ENCODE data around the gene DCC.

DCC gene

DNA sequence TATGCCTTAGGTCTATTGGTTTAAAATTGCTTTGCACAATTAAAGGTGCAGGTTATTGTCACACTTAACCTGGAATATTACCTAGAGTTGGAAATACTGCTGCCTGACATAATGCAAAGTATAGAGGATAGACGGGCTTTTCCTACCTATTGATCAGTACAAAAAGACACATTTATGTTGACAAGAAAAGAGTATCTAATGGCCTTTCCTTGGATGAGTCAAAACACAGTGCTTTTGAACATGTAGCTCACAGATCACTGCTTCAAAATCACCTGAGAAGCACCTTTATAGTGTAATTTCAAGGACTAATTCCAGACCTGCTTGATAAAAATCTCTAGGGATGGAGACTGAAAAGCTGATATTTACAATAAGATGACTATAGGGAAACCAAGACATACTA lies 262.8 kb downstream of the DCC start:
- no peak overlapping the region for H3K27ac ChIP-seq (ENCODE audit: low read depth in 2 of 2, low read length in 2 of 2)
- no peaks in the 10 kb centered on the region for H3K9me3 ChIP-seq (ENCODE audit: control insufficient read depth in 2 of 2, low read length in 2 of 2)
- no peak overlapping the region for H3K4me3 ChIP-seq (ENCODE audit: low read length in 2 of 2)
- no peaks in the 10 kb centered on the region for H3K27me3 ChIP-seq (ENCODE audit: control insufficient read depth in 2 of 2, insufficient read depth in 2 of 2, low read length in 2 of 2)
- no peaks in the 10 kb centered on the region for H3K36me3 ChIP-seq (ENCODE audit: control insufficient read depth in 2 of 2, insufficient read depth in 2 of 2, low read length in 2 of 2)
- H3K9ac ChIP-seq (ENCODE audit: low read depth in 1 of 2, low read length in 2 of 2) = no peak overlapping the region
- H3K4me1 ChIP-seq (ENCODE audit: control insufficient read depth in 2 of 2, insufficient read depth in 2 of 2, low read length in 2 of 2) = no peaks in the 10 kb centered on the region

DNA sequence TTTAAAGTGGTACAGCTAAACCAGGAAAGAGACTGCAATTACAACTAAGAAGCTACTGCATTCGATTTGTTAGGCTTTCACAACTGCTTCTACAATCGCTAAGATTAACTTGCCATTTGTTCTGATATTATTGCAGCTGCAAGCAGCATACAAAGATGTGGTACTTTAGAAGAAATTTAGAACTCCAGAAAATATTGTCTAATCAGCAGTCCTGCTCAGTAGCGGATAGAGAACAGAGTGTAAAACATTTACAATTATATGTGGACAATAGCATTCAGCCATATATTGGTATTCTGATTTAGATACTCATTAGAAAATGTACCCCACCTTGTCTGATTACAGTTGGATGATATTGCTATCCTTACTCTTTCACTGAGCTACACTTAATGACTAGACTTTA lies 265.3 kb downstream of the DCC start:
- Histone ChIP-seq H3K9me3 (ENCODE audit: control insufficient read depth in 2 of 2, low read length in 2 of 2) (no peaks in the 10 kb centered on the region), H3K4me3 (ENCODE audit: low read length in 2 of 2) (no peak overlapping the region), H3K27me3 (ENCODE audit: control insufficient read depth in 2 of 2, insufficient read depth in 2 of 2, low read length in 2 of 2) (no peaks in the 10 kb centered on the region), H3K9ac (ENCODE audit: low read depth in 1 of 2, low read length in 2 of 2) (no peak overlapping the region), H3K4me1 (ENCODE audit: control insufficient read depth in 2 of 2, insufficient read depth in 2 of 2, low read length in 2 of 2) (no peaks in the 10 kb centered on the region), H3K36me3 (ENCODE audit: control insufficient read depth in 2 of 2, insufficient read depth in 2 of 2, low read length in 2 of 2) (no peaks in the 10 kb centered on the region), H3K27ac (ENCODE audit: low read depth in 2 of 2, low read length in 2 of 2) (no peak overlapping the region)

DNA sequence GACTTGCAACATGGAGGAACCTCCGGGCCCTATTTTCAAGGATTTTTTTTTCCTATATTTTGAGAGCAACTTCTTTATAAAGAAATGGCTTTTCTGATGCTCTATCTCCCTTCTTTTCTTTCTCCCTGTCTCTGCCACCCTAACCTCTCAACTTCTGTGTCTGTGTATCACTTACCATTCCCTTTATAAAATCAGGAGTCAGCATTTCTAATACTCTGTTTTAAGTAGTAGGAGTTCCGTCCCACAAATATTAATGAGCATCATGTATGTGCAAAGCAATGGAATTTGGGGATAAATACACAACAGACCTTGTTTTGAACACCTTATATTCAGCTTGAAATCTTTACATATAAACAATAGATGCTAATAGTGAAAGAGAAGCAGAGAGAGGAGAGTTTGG lies 268.0 kb downstream of the DCC start:
- Histone ChIP-seq H3K27me3 (ENCODE audit: control insufficient read depth in 2 of 2, insufficient read depth in 2 of 2, low read length in 2 of 2) (no peaks in the 10 kb centered on the region), H3K9me3 (ENCODE audit: control insufficient read depth in 2 of 2, low read length in 2 of 2) (no peaks in the 10 kb centered on the region), H3K9ac (ENCODE audit: low read depth in 1 of 2, low read length in 2 of 2) (no peak overlapping the region), H3K36me3 (ENCODE audit: control insufficient read depth in 2 of 2, insufficient read depth in 2 of 2, low read length in 2 of 2) (no peaks in the 10 kb centered on the region), H3K4me3 (ENCODE audit: low read length in 2 of 2) (no peak overlapping the region), H3K4me1 (ENCODE audit: control insufficient read depth in 2 of 2, insufficient read depth in 2 of 2, low read length in 2 of 2) (no peaks in the 10 kb centered on the region), H3K27ac (ENCODE audit: low read depth in 2 of 2, low read length in 2 of 2) (no peak overlapping the region)

DNA sequence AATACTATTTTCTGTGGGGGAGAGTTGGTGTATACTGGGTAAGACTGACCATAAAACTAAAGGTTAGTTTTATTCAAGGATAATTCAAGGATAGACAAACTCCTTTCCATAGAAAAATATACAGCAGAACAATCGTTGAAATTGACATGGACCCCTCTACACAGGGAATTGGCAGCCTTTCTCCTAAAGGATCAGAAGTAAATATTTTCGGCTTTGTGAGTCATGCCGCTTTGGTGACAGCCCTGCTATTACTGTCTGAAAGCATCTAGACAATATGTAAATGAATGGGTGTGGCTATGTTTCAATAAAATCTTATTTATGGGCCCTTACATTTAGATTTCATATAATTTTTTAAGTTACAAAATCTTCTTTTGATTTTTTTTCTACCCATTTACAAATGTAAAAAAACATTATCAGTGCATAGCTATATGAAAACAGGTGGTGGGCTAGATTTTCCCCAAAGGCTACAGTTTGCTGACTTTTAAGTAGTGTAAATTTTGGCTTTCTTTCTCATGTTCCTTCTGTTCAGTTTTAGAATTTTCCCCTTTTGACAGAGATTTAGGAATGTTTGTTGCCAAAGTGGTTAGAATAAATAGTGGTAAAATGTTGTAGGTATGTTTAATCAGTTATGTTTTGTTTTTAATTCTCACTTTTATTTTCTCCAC lies 270.6 kb downstream of the DCC start:
- Histone ChIP-seq H3K36me3 (ENCODE audit: control insufficient read depth in 2 of 2, insufficient read depth in 2 of 2, low read length in 2 of 2) (no peaks in the 10 kb centered on the region), H3K9ac (ENCODE audit: low read depth in 1 of 2, low read length in 2 of 2) (no peak overlapping the region), H3K27ac (ENCODE audit: low read depth in 2 of 2, low read length in 2 of 2) (no peak overlapping the region), H3K4me1 (ENCODE audit: control insufficient read depth in 2 of 2, insufficient read depth in 2 of 2, low read length in 2 of 2) (no peaks in the 10 kb centered on the region), H3K27me3 (ENCODE audit: control insufficient read depth in 2 of 2, insufficient read depth in 2 of 2, low read length in 2 of 2) (no peaks in the 10 kb centered on the region), H3K9me3 (ENCODE audit: control insufficient read depth in 2 of 2, low read length in 2 of 2) (no peaks in the 10 kb centered on the region), H3K4me3 (ENCODE audit: low read length in 2 of 2) (no peak overlapping the region)

DNA sequence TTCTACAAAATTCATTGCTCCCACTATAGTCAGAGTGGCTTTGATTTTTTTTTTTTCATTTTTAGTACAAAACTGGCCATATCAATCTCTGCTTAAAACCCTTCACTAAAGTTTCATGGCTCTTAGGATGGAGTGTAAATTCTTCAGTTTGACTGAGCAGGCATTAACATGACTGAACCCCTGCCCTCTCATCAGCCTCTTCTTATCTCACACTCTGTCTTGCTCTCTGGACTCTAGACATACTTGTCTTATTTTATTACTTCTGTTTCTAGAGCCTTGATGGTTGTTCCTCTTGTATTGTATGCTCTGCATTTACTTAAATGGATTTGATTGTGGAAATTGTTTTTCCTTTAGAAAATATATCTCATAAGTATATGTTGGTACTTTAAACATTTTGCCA lies 272.4 kb downstream of the DCC start:
- Histone ChIP-seq H3K4me3 (ENCODE audit: low read length in 2 of 2) (no peak overlapping the region), H3K9me3 (ENCODE audit: control insufficient read depth in 2 of 2, low read length in 2 of 2) (no peaks in the 10 kb centered on the region), H3K36me3 (ENCODE audit: control insufficient read depth in 2 of 2, insufficient read depth in 2 of 2, low read length in 2 of 2) (no peaks in the 10 kb centered on the region), H3K27ac (ENCODE audit: low read depth in 2 of 2, low read length in 2 of 2) (no peak overlapping the region), H3K4me1 (ENCODE audit: control insufficient read depth in 2 of 2, insufficient read depth in 2 of 2, low read length in 2 of 2) (no peaks in the 10 kb centered on the region), H3K9ac (ENCODE audit: low read depth in 1 of 2, low read length in 2 of 2) (no peak overlapping the region), H3K27me3 (ENCODE audit: control insufficient read depth in 2 of 2, insufficient read depth in 2 of 2, low read length in 2 of 2) (no peaks in the 10 kb centered on the region)

DNA sequence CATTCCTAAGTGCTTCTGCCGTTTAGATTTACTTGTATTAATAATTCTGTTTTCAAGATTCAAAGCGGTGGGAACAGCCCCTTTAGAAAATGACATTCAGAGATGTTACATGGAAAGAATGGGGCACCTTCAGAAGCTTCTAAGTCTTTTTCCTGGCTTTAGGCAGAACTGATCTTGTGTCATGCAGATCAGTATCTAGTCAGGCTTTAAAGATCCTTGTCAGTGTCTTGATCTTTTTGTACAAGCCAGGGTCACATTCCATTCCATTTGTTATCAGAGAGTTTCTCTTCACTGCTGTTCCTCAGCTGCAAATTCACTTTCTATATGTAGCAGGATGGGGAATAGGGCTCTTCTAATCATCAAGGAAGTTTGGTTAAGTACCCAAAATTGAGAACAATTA lies 275.3 kb downstream of the DCC start:
- Histone ChIP-seq H3K36me3 (ENCODE audit: control insufficient read depth in 2 of 2, insufficient read depth in 2 of 2, low read length in 2 of 2) (no peaks in the 10 kb centered on the region), H3K4me3 (ENCODE audit: low read length in 2 of 2) (no peak overlapping the region), H3K27me3 (ENCODE audit: control insufficient read depth in 2 of 2, insufficient read depth in 2 of 2, low read length in 2 of 2) (no peaks in the 10 kb centered on the region), H3K4me1 (ENCODE audit: control insufficient read depth in 2 of 2, insufficient read depth in 2 of 2, low read length in 2 of 2) (no peaks in the 10 kb centered on the region), H3K9me3 (ENCODE audit: control insufficient read depth in 2 of 2, low read length in 2 of 2) (no peaks in the 10 kb centered on the region), H3K27ac (ENCODE audit: low read depth in 2 of 2, low read length in 2 of 2) (no peak overlapping the region), H3K9ac (ENCODE audit: low read depth in 1 of 2, low read length in 2 of 2) (no peak overlapping the region)

DNA sequence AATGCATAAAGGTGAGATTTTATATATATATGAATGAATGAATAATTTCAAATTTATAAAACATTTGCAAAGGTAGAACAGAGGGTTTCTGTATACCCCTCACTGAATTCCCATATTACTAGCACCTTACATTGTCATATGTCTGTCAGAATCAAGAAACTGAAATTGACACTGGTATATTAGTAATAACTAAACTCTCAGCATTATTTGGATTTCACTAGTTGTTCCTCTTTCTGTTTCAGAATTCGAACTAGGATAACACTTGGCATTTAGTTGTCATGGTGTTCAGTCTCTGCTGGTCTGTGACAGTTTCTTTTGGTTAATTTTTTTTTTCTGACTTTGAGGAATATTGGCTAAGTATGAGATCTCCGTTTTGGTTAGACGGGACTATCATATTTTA lies 275.9 kb downstream of the DCC start:
- no peak overlapping the region for H3K4me3 ChIP-seq (ENCODE audit: low read length in 2 of 2)
- no peaks in the 10 kb centered on the region for H3K4me1 ChIP-seq (ENCODE audit: control insufficient read depth in 2 of 2, insufficient read depth in 2 of 2, low read length in 2 of 2)
- no peaks in the 10 kb centered on the region for H3K9me3 ChIP-seq (ENCODE audit: control insufficient read depth in 2 of 2, low read length in 2 of 2)
- H3K27ac ChIP-seq (ENCODE audit: low read depth in 2 of 2, low read length in 2 of 2) = no peak overlapping the region
- H3K9ac ChIP-seq (ENCODE audit: low read depth in 1 of 2, low read length in 2 of 2) = no peak overlapping the region
- no peaks in the 10 kb centered on the region for H3K36me3 ChIP-seq (ENCODE audit: control insufficient read depth in 2 of 2, insufficient read depth in 2 of 2, low read length in 2 of 2)
- H3K27me3 ChIP-seq (ENCODE audit: control insufficient read depth in 2 of 2, insufficient read depth in 2 of 2, low read length in 2 of 2) = no peaks in the 10 kb centered on the region

DNA sequence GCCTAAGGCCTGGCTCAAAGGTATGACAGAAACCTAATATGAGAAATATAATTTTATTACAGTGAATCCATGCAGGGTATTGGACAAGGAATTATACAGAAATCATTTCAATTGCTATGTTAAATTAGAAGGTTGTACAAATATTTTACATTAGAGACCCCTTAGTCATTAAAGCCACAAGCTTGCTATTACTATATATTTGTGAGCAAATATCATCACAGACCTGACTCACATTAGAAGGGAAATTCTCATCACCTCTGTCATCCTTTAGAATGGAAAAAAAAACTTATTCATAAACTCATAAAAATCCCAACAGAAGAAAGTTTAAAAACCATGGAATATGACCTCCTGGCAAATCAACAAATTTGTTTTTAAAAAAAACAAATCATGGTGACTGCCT lies 277.9 kb downstream of the DCC start:
- Histone ChIP-seq H3K9me3 (ENCODE audit: control insufficient read depth in 2 of 2, low read length in 2 of 2) (no peaks in the 10 kb centered on the region), H3K27me3 (ENCODE audit: control insufficient read depth in 2 of 2, insufficient read depth in 2 of 2, low read length in 2 of 2) (no peaks in the 10 kb centered on the region), H3K27ac (ENCODE audit: low read depth in 2 of 2, low read length in 2 of 2) (no peak overlapping the region), H3K9ac (ENCODE audit: low read depth in 1 of 2, low read length in 2 of 2) (no peak overlapping the region), H3K36me3 (ENCODE audit: control insufficient read depth in 2 of 2, insufficient read depth in 2 of 2, low read length in 2 of 2) (no peaks in the 10 kb centered on the region), H3K4me3 (ENCODE audit: low read length in 2 of 2) (no peak overlapping the region), H3K4me1 (ENCODE audit: control insufficient read depth in 2 of 2, insufficient read depth in 2 of 2, low read length in 2 of 2) (no peaks in the 10 kb centered on the region)

DNA sequence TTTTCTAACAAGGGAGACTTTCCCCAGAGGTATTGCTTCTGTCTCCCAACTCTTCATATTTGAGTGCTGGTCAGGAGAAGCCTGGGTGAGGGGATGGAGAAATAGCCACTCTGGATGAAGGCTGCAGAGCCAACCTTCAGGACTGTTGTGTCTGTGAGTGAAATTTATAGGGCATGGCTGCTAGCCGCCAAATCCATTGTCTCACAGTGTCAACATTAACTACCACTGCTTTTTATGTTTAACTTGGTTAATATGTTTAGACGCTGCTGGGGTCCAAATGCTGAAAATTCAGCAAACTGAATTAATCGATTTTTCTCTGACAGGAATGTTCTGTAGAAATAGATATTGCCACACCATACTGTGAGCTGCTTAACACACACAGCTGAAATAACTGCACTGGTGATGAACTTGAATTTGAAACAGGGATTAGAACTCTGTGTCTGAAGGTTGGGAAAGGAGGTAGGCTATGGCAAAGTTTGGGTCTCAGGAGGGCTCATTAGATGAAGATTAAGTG lies 281.0 kb downstream of the DCC start:
- no peaks in the 10 kb centered on the region for H3K4me1 ChIP-seq (ENCODE audit: control insufficient read depth in 2 of 2, insufficient read depth in 2 of 2, low read length in 2 of 2)
- no peaks in the 10 kb centered on the region for H3K36me3 ChIP-seq (ENCODE audit: control insufficient read depth in 2 of 2, insufficient read depth in 2 of 2, low read length in 2 of 2)
- no peak overlapping the region for H3K4me3 ChIP-seq (ENCODE audit: low read length in 2 of 2)
- no peaks in the 10 kb centered on the region for H3K27me3 ChIP-seq (ENCODE audit: control insufficient read depth in 2 of 2, insufficient read depth in 2 of 2, low read length in 2 of 2)
- H3K9me3 ChIP-seq (ENCODE audit: control insufficient read depth in 2 of 2, low read length in 2 of 2) = no peaks in the 10 kb centered on the region
- H3K9ac ChIP-seq (ENCODE audit: low read depth in 1 of 2, low read length in 2 of 2) = no peak overlapping the region
- no peak overlapping the region for H3K27ac ChIP-seq (ENCODE audit: low read depth in 2 of 2, low read length in 2 of 2)

DNA sequence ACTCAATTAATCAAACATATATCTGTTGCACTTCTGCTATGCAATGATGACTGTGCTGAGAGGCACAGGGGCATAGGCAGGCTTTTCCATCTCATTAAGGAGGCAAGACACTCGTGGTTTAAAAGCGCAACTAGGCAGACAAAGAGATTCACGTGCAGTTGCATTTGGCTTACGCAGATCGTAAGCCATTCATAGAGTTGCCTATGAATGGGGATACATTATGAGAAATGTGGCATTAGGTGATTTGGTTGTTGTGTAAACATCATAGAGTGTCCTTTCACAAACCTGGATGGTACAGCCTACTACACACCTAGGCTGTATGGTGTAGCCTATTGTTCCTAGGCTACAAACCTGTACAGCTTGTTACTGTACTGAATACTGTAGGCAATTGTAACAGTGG lies 284.7 kb downstream of the DCC start:
- no peaks in the 10 kb centered on the region for H3K27me3 ChIP-seq (ENCODE audit: control insufficient read depth in 2 of 2, insufficient read depth in 2 of 2, low read length in 2 of 2)
- H3K9ac ChIP-seq (ENCODE audit: low read depth in 1 of 2, low read length in 2 of 2) = no peak overlapping the region
- no peaks in the 10 kb centered on the region for H3K36me3 ChIP-seq (ENCODE audit: control insufficient read depth in 2 of 2, insufficient read depth in 2 of 2, low read length in 2 of 2)
- no peak overlapping the region for H3K27ac ChIP-seq (ENCODE audit: low read depth in 2 of 2, low read length in 2 of 2)
- no peak overlapping the region for H3K4me3 ChIP-seq (ENCODE audit: low read length in 2 of 2)
- no peaks in the 10 kb centered on the region for H3K4me1 ChIP-seq (ENCODE audit: control insufficient read depth in 2 of 2, insufficient read depth in 2 of 2, low read length in 2 of 2)
- H3K9me3 ChIP-seq (ENCODE audit: control insufficient read depth in 2 of 2, low read length in 2 of 2) = no peaks in the 10 kb centered on the region

DNA sequence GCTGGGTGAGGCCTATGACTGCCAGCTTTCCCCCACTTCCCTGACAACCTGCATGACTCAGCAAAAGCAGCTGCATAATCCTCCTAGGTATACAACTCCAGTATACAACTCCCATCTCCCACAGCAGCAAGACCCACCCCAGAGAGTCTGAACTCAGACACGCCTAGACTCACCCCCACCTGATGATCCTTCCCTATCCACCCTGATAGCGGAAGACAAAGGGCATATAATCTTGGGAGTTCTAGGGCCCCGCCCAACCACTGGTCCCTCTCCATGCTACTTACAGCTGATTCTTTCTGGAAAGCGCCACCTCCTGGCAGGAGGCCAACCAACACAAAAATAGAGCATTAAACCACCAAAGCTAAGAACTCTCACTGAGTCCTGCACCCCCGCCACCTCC lies 296.5 kb downstream of the DCC start:
- Histone ChIP-seq H3K9ac (ENCODE audit: low read depth in 1 of 2, low read length in 2 of 2) (no peak overlapping the region), H3K27me3 (ENCODE audit: control insufficient read depth in 2 of 2, insufficient read depth in 2 of 2, low read length in 2 of 2) (no peaks in the 10 kb centered on the region), H3K4me1 (ENCODE audit: control insufficient read depth in 2 of 2, insufficient read depth in 2 of 2, low read length in 2 of 2) (no peaks in the 10 kb centered on the region), H3K9me3 (ENCODE audit: control insufficient read depth in 2 of 2, low read length in 2 of 2) (no peaks in the 10 kb centered on the region), H3K4me3 (ENCODE audit: low read length in 2 of 2) (no peak overlapping the region), H3K36me3 (ENCODE audit: control insufficient read depth in 2 of 2, insufficient read depth in 2 of 2, low read length in 2 of 2) (no peaks in the 10 kb centered on the region), H3K27ac (ENCODE audit: low read depth in 2 of 2, low read length in 2 of 2) (no peak overlapping the region)
